Activated naive CD8-positive, alpha-beta T cell treated with anti-CD3 and anti-CD28 coated beads for 36 hours (primary cell): ENCODE data around the gene RBM19. TPM values are rescaled to one million over a fixed set of nuclear protein-coding genes. Genes with fewer than 3 reads are reported as not detected.

Experiments used
- DNase-seq: peaks from one replicate; pipeline ENCODE4 v3.0.0; 2021
- H3K27ac Mint-ChIP-seq: one replicate; pipeline ENCODE4 v1.8.0; 2022; ENCODE audit warnings: mild to moderate bottlenecking, moderate library complexity, mixed read lengths
- H3K27me3 Mint-ChIP-seq: one replicate; pipeline ENCODE4 v1.8.0; 2022; ENCODE audit warnings: mild to moderate bottlenecking, mixed read lengths
- H3K36me3 Mint-ChIP-seq: one replicate; pipeline ENCODE4 v1.8.0; 2021; ENCODE audit warnings: mild to moderate bottlenecking, mixed read lengths
- H3K4me1 Mint-ChIP-seq: one replicate; pipeline ENCODE4 v1.8.0; 2021; ENCODE audit warnings: mixed read lengths
- H3K4me3 Mint-ChIP-seq: one replicate; pipeline ENCODE4 v1.8.0; 2022; ENCODE audit warnings: mild to moderate bottlenecking, moderate library complexity, mixed read lengths
- H3K9me3 Mint-ChIP-seq: one replicate; pipeline ENCODE4 v1.8.0; 2022; ENCODE audit warnings: mixed read lengths
- total RNA-seq, 2 experiments: library from RNA; stranded (reverse); gene quantifications; one replicate each; pipeline ENCODE4 v1.2.3, GENCODE V29; 2021

RBM19 gene
- total RNA-seq, 2 experiments from 2014 or later: 86.9 to 89.8 TPM

DNA sequence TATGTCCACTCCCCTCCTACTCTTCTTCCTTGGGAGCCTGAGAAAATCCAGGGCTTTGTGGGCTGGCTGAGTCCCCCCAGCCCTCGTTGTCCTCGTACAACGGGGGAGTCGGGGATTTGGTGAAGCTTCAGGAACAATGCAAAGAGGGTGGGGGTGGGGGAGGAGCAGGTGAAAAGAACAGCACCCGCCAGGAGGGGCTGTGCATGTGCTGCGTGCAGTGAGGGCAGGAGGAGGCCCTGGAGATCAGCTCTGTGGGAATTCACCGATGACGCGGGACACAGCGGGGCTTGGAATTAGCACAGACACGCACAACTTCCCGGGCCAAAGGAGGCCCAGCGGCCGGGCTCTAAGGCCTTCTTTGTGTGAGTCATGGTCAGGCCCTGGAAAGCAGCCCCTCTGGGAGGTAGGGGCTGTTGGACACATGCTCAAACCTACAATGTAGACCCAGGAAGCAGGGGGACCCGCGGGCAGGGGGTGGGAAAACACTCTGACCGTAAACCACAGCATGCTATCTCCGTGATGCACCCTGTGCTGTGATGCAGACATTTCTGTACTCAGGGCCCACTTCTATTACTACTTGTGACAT, 32.8 kb downstream of the RBM19 start:
- Mint-ChIP-seq H3K9me3 (no peaks in the 10 kb centered on the region), H3K4me1 (peaks cover 22% of the 10 kb centered on the region), H3K4me3 (no peak overlapping the region), H3K27ac (no peak overlapping the region), H3K27me3 (no peaks in the 10 kb centered on the region), H3K36me3 (peaks cover 25% of the 10 kb centered on the region)
- no peak for DNase-seq

DNA sequence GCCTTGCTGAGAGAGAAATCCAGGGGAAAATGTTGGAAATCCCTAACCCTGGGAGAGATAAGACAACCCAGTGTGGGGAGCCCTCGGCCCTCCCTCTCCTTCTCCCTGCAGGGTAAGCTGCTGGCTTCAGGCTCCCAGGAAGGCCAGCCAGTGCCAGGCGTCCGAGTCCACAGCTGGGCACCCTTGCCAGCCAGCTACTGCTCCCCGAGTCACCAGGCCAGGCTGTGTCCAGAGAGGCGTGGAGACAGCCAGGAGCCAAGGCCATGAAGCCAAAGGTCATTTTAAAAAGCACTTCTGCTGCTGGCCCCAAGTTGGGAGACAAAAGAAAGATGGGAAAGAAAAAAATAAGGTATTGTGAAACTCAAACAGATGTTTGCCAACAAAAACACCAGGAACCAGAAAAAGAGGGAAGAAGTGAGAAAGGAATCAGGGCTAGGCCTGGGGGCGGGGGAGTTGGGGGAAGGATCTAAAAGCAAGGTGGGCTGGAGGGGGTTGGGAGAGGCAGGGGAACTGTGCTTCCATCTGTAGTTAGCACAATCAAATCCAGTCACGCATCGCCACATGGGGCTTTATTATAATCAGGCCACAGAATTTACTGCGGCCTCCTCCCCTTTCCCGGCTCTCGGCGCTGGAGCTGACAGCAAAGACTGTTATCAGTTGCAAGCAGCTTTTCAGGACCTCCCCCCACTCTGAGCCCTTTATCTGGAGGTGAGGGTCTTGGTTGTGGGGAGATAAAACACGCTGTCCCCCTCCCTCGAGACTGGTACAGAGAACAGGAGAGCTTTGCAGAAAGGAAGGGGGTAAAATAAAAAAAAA, 33.5 kb downstream of the RBM19 start:
- H3K4me3 Mint-ChIP-seq: no peak overlapping the region

DNA sequence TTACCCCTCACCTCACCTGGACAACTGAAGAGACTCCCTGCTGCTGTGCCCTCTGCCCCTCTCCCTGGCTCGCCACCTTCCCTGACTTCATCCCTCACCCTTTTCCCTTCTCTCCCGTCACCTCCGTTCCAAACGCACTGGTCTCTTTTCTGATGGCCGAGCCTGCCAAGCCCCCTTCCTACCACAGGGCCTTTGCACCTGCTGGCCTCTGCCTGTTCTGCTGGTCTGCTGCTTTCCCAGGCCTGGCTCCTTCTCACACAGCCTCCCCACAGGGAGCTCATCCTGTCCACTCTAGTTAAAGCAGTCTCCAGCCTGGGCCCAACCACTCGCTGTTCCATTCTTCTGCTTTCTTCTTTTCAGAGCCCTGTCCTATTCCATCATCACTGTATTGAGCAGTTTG, 34.6 kb downstream of the RBM19 start:
- Mint-ChIP-seq H3K4me1 (peaks cover 24% of the 10 kb centered on the region), H3K27ac (no peak overlapping the region), H3K27me3 (no peaks in the 10 kb centered on the region), H3K9me3 (no peaks in the 10 kb centered on the region), H3K36me3 (peaks cover 31% of the 10 kb centered on the region), H3K4me3 (no peak overlapping the region)
- DNase-seq: no peak

More for the DNA sequence above, 33.5 kb downstream of the RBM19 start:
- no peak for DNase-seq
- H3K27me3 Mint-ChIP-seq: no peaks in the 10 kb centered on the region
- H3K36me3 Mint-ChIP-seq: peaks cover 25% of the 10 kb centered on the region
- peaks cover 22% of the 10 kb centered on the region for H3K4me1 Mint-ChIP-seq
- H3K9me3 Mint-ChIP-seq: no peaks in the 10 kb centered on the region
- H3K27ac Mint-ChIP-seq: no peak overlapping the region

DNA sequence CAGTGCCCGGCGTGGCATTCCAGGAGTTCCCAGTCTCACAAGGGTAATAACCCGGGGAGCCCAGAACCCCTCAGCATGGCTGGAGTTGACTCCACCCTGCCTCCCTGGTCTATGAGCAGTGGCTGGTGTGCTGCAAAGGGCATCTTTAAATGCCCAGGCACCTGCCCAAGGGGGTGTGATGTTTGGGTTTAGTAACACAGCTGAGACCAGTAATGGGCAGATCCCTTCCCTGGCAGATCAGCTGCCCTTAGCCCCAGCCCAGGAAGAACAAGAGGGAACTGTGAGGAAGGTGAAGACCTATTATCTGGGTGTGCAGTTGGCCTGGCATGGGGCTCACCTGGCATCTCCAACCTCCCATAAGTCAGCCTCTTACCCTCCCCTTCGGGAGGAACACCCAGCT, 35.9 kb downstream of the RBM19 start:
- no peaks in the 10 kb centered on the region for H3K27me3 Mint-ChIP-seq
- peaks cover 39% of the 10 kb centered on the region for H3K36me3 Mint-ChIP-seq
- no peak overlapping the region for H3K4me3 Mint-ChIP-seq
- no peaks in the 10 kb centered on the region for H3K9me3 Mint-ChIP-seq
- no peak overlapping the region for H3K27ac Mint-ChIP-seq
- H3K4me1 Mint-ChIP-seq: peaks cover 24% of the 10 kb centered on the region
- no peak for DNase-seq

DNA sequence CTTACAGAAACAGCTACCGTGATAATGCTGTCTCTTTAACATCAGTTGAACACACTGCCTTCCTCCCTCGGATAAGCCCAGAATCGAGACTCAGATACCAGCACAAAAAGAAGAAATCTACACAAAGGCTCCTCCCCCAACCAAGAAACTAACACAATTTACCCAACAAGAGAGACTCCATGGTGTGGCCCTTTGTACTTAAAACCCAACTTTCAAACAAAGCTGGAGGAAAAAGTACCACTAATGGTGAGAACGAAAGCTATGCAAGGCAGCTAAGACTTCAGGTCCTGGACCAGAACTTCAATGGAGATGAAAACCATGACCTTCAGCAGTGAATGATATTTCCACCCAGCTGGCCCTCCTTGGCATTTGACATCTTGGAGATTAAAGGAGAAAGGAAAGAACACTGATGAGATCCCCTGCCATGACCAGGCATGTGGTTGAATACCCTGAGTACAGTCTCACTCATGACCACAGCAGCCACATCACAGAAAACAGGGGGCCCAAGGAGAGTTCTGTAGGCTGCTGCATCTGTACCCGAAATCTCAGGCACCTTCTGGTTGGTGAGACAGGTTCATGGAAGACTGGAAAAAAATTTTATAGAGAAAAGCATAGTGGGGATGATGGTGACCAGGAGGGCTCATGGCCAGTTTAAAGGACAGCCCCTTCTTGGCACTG, 36.7 kb downstream of the RBM19 start:
- H3K9me3 Mint-ChIP-seq: no peaks in the 10 kb centered on the region
- no peaks in the 10 kb centered on the region for H3K27me3 Mint-ChIP-seq
- H3K4me1 Mint-ChIP-seq: peaks cover 24% of the 10 kb centered on the region
- H3K4me3 Mint-ChIP-seq: no peak overlapping the region
- H3K27ac Mint-ChIP-seq: peak overlapping the region; percentile 23
- peaks cover 36% of the 10 kb centered on the region for H3K36me3 Mint-ChIP-seq
- peak; percentile 59 for DNase-seq

DNA sequence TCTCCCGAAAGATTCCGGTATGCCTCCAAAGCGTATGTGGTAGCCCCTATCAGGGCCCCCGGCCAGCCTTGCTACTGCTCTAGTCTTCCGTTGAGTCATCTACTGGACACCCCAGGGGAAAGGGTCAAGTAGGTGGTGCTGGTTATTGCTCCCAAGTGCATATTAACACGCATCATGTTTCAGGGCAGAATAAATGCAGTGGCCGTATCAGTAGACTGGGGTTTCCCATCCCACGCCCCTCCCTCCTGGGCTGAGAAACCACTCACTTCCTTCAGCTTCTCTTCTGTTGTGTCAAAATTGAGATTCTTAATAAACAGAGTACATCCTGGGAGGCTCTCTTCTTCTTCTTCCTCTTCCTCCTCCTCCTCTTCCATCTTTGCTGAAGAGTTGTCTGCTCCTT, 39.3 kb downstream of the RBM19 start:
- Mint-ChIP-seq H3K27me3 (no peaks in the 10 kb centered on the region), H3K4me1 (peaks cover 24% of the 10 kb centered on the region), H3K4me3 (no peak overlapping the region), H3K9me3 (no peaks in the 10 kb centered on the region), H3K36me3 (peaks cover 39% of the 10 kb centered on the region), H3K27ac (no peak overlapping the region)
- DNase-seq: no peak

DNA sequence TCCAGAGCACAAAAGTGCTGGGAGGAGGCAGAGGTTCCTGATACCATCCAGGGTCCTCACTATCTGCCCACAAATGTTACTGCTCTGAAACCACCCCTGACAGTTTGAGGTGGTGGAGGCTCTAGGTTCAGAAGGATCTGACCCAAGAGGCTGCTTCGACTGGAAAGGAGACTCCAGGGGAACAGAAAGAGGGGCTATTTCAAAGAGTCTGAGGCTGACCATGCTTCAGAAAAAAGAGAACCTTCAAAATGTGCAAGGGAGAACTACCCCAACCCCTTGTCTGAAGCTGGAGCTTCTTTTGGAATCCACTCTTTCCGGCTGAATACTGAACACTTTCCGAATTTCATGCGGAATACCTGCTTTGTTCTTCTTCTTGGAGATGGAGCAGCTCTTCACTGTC, 41.8 kb downstream of the RBM19 start:
- no peak overlapping the region for H3K4me3 Mint-ChIP-seq
- no peak overlapping the region for H3K27ac Mint-ChIP-seq
- H3K4me1 Mint-ChIP-seq: peaks cover 7% of the 10 kb centered on the region
- H3K9me3 Mint-ChIP-seq: no peaks in the 10 kb centered on the region
- DNase-seq: no peak
- no peaks in the 10 kb centered on the region for H3K27me3 Mint-ChIP-seq
- peaks cover 35% of the 10 kb centered on the region for H3K36me3 Mint-ChIP-seq

DNA sequence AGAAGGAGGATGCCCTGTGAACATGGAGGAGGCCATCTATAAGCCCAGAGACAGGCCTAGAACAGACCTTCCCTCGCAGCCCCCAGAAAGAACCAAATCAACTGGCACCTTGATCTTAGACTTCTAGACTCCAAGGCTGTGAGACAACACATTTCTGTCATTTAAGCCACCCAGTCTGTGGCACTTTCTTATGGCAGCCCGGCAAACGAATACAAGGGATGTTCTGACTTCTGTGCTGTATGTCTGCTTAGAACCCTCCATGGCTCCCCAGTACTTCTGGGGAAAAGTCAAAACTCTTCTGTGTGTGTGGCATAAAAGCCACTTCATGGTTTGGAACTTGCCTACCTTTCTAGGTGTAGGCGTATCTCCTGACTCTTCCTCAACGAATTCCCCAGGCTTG, 42.9 kb downstream of the RBM19 start:
- no peak for DNase-seq
- no peaks in the 10 kb centered on the region for H3K27me3 Mint-ChIP-seq
- peaks cover 3% of the 10 kb centered on the region for H3K4me1 Mint-ChIP-seq
- H3K4me3 Mint-ChIP-seq: no peak overlapping the region
- H3K36me3 Mint-ChIP-seq: peaks cover 31% of the 10 kb centered on the region
- no peak overlapping the region for H3K27ac Mint-ChIP-seq
- no peaks in the 10 kb centered on the region for H3K9me3 Mint-ChIP-seq

DNA sequence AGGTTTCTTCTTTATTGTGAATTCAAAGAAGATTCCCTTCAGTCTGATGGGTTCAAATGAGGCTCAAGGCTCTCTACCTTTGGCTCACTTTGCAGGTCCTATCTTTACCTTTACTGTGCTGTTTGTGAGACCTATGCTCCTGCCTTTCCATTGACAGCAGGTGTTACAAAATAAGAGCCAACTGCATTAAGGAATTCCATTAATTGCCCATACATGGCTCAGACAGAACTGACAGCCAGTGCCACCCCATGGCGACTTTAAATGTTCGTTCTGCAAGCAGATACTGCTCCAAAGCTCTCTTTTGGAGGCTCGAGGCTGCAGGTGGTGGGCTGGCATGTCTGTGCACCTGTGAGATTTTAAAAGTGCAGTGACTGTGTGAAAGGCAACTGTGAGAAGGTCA, 44.7 kb downstream of the RBM19 start:
- H3K4me1 Mint-ChIP-seq: no peaks in the 10 kb centered on the region
- peaks cover 32% of the 10 kb centered on the region for H3K36me3 Mint-ChIP-seq
- no peak overlapping the region for H3K27ac Mint-ChIP-seq
- H3K4me3 Mint-ChIP-seq: no peak overlapping the region
- DNase-seq: no peak
- H3K9me3 Mint-ChIP-seq: no peaks in the 10 kb centered on the region
- H3K27me3 Mint-ChIP-seq: no peaks in the 10 kb centered on the region

DNA sequence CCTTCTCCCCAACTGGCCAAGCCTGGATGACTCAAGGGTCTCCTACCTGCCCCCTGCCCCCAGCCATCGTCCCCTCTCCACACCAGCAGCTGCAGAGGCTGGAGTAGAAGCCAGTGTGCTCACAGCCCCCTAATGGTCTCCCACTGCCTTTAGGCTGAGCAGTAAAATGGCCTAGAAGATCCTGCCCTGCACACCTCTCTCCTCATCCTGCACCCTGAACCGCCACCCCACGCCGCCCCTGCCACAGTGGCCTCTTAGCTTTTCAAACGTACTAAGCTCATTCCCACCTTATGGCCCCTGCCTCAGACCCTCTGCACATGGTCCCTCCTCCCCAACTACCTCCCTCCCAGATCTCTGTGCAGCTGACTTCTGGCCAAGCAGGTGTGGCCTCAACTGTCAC, 46.3 kb downstream of the RBM19 start:
- H3K27me3 Mint-ChIP-seq: no peaks in the 10 kb centered on the region
- H3K36me3 Mint-ChIP-seq: peaks cover 31% of the 10 kb centered on the region
- H3K9me3 Mint-ChIP-seq: no peaks in the 10 kb centered on the region
- H3K4me1 Mint-ChIP-seq: no peaks in the 10 kb centered on the region
- no peak for DNase-seq
- no peak overlapping the region for H3K27ac Mint-ChIP-seq
- no peak overlapping the region for H3K4me3 Mint-ChIP-seq

DNA sequence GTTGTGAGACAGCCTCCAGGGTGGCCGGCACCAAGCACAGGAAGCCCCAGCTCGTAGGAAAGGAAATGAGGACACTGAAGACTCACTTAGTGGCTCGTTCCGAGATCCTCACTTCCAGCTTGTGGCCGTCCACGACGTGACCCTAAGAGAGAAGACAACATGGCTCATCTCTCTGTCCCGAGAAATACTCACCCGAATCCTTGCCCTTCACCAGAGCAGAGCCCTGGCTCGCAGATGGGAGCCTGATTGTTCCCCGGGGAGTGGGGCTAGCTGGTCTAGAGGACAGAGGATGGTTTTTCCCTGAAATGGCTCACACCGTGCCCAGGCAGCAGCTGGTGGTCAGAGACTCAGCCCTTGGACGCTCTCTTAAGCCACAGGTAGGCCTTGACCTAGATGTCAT, 47.8 kb downstream of the RBM19 start:
- no peaks in the 10 kb centered on the region for H3K9me3 Mint-ChIP-seq
- no peaks in the 10 kb centered on the region for H3K27me3 Mint-ChIP-seq
- H3K4me3 Mint-ChIP-seq: no peak overlapping the region
- no peak overlapping the region for H3K27ac Mint-ChIP-seq
- H3K4me1 Mint-ChIP-seq: no peaks in the 10 kb centered on the region
- DNase-seq: no peak
- H3K36me3 Mint-ChIP-seq: peaks cover 31% of the 10 kb centered on the region

DNA sequence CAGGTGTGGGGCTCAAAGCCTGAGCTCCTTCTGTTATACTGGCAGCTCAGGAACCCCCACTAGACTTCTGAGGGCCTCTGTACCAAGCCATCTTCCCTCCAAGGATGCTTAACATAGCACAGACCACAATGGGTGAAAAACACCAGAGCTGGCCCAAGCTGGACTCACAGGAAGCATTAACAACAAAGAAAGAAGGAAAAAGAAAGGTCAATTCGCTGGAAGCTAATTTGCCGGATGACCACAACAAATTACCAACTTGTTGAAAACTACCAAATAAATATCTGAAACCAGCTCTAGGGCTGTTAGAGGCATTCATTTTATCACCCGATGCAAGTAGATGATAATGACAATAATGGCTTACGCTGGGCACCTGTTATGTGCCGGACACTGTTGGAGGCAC, 48.7 kb downstream of the RBM19 start:
- Mint-ChIP-seq H3K27me3 (no peaks in the 10 kb centered on the region), H3K4me3 (no peak overlapping the region), H3K4me1 (no peaks in the 10 kb centered on the region), H3K9me3 (no peaks in the 10 kb centered on the region), H3K36me3 (peaks cover 27% of the 10 kb centered on the region), H3K27ac (no peak overlapping the region)
- DNase-seq: no peak

DNA sequence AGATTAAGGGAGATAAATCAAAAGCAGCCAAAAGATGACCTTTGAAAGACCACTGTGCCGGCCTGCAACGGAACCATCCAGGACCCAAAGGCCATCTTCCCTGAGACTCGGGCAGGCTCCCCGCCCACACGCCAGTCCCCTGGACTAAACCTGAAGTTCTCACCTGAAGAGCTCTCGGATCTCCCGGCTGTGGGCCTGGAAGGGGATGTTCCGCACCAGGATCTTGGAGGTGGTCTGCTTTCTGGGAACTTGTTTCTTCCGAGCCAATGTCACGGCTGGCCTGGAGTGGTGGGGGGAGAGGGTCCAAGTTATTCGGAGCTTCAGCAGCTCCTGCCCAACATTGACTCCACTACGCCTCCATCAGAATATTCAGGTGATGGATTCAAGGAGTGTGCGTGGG, 51.3 kb downstream of the RBM19 start:
- Mint-ChIP-seq H3K4me1 (no peaks in the 10 kb centered on the region), H3K4me3 (no peak overlapping the region), H3K9me3 (no peaks in the 10 kb centered on the region), H3K27me3 (no peaks in the 10 kb centered on the region), H3K36me3 (peaks cover 27% of the 10 kb centered on the region), H3K27ac (no peak overlapping the region)
- no peak for DNase-seq

DNA sequence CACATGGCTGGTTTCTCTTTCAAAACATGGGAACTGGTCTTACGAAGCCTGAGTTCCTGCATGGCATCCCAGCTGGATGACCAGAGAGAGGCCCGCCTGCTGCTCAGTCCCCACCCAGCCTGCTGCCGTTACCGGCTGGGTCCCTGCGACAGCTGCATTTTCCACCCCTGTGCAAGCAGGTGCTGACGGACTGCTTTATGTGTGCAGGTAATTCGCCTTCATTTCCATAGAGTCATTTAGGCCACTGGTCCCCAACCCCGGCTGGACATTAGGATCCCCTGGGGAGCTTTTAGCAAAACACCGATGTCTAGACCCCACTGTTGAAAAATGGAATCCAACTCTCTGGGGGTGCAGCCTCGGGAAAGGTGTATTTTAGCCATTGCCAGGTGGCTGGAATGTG, 51.9 kb downstream of the RBM19 start:
- Mint-ChIP-seq H3K4me1 (no peaks in the 10 kb centered on the region), H3K9me3 (no peaks in the 10 kb centered on the region), H3K4me3 (no peak overlapping the region), H3K36me3 (peaks cover 33% of the 10 kb centered on the region), H3K27me3 (no peaks in the 10 kb centered on the region), H3K27ac (no peak overlapping the region)
- no peak for DNase-seq

DNA sequence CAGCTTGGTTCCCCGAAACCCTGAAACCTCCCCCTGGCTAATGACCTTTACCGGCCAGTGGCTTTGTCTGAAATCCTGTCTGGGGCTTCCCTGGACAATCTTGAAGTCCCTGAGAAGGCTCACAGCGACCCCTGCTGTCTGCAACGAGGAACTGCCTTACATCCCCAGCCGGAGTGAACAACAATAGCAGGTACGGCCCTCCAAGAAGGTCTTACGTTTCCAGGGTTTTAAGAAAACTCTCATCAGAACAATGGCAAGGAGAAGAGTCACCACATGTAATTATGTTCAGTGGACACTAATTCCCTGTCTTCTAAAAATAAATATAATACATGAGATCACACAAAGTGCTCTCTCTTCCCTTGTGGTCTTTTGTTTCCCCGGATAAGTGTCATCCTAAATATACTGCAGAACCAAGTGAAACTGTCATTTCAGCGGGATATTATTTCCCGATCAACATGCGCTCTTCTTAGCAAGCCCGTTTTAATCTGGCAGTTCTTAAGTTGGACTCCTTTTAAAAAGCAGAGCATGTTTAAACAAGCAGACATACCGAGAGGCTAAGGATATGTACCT, 53.3 kb downstream of the RBM19 start:
- DNase-seq: peak; percentile 36
- H3K4me1 Mint-ChIP-seq: no peaks in the 10 kb centered on the region
- H3K27me3 Mint-ChIP-seq: no peaks in the 10 kb centered on the region
- no peak overlapping the region for H3K4me3 Mint-ChIP-seq
- peaks cover 34% of the 10 kb centered on the region for H3K36me3 Mint-ChIP-seq
- H3K27ac Mint-ChIP-seq: no peak overlapping the region
- no peaks in the 10 kb centered on the region for H3K9me3 Mint-ChIP-seq
